Hematopoietic multipotent progenitor cell treated with erythropoietin and hydrocortisone succinate and interleukin-3 and kit ligand, for 6 days (in vitro differentiated cells): ENCODE measurements around the gene RCOR1.
A peak's percentile ranks its signal among the peaks of the same experiment; 100 is the strongest.
"Not testable (repeated sequence)": the region's sequence is repeated elsewhere in the genome, so short reads cannot be mapped to it uniquely, and the experiment has no call there.

Experiments used
- DNase-seq: peaks from one replicate; pipeline ENCODE4 v3.0.0-alpha.2; 2015

The RCOR1 gene

DNA sequence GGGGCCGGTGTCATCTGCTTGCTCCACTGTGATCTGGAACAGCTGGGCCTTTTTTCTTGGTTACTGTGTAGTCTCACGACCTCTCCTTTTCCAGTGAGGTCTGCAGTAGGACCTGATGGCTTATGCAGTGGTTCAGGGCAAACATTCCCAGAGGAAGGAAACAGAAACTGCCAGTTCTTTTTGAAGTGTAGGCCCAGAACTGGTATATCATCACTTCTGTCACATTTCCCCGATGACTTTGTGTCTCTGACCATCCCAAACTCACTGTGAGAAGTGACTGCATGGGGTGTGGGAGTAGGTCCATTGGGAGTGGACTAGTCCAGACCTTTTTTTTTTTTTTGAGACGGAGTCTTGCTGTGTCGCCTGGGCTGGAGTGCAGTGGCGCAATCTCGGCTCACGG, 38.4 kb downstream of the RCOR1 start:
- no peak for DNase-seq

GRCh38 chr14:102633906-102634595, 41.6 kb downstream of the RCOR1 start:
- DNase-seq = no peak

- not testable (repeated sequence) for DNase-seq
These were observed 47.2 kb downstream of the RCOR1 start for GRCh38 chr14:102639611-102640010.

DNA sequence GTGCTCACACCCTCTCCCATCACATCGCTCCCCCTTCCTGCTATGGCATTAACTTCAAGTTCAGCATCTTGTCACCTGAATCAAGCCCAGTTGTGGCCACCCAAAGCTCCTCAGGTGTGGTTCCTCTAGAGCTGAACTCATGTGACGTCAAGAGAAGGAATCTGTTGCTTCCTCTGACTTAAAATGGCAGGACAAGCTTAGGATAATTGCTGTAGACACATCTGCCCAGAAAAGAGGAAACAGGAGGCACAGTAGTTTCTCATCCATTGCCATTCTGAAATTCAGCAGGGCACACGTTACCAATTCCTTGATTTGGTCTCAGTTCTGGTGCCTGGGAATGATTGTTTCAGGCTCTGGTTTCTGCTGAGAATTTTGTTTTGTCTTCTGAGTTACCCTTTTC, 52.1 kb downstream of the RCOR1 start:
- DNase-seq = peak; percentile 29

DNA sequence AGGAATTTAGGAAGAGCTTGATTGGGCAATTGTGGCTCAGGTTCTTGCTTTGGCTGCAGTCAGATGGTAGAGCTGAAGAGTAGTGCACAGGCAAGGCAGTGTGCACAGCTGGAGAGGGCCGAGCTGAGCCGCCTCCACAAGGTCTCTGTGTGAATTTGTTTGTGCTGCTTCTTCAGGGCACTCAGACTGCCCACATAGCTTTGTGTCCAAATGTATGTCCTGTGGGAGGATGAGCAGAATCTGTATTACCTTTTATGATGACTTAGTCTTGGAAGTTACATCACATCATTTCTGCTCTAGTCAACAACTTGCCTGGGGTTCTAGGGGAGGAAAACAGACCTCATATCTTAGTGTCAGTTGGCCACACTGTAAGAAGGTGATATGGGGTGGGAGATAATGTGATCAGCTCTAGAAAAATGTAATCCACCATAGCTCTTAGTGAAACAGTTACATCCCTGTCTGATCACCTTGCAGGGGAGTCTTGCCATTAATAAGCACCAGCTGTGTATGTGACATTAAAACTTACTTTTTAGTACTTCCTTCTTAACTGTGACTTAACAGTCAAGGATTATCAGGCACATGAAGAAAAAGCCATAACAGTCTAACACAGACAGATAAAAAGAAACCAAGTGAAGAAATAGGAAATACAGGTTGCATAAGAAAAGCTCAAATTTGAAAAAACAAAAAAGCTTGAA, 53.4 kb downstream of the RCOR1 start:
- DNase-seq = peak; percentile 87

GRCh38 chr14:102646615-102647014, 54.2 kb downstream of the RCOR1 start:
- DNase-seq = peak; percentile 42

DNA sequence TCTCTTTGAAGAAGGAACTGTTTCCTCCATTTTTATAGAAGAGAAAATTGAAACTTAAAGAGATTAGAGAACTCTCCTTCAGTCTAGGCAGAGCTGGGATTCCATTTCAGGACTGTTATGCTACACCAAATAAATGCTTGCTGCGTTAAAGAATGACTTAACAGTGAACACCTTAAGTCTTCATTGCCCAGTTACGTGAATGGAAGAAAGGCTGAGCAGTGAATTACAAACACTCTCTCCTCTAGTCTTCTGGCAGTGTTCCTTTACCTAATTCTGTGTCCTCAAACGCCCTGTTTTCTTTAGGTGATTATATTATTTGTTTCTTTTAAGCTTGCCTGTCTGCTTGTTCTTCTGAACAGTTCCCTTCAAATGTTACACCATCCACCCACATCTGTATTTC, 59.7 kb downstream of the RCOR1 start:
- DNase-seq = no peak

- DNase-seq = no peak
These were observed 61.8 kb downstream of the RCOR1 start for GRCh38 chr14:102654298-102654697.

DNA sequence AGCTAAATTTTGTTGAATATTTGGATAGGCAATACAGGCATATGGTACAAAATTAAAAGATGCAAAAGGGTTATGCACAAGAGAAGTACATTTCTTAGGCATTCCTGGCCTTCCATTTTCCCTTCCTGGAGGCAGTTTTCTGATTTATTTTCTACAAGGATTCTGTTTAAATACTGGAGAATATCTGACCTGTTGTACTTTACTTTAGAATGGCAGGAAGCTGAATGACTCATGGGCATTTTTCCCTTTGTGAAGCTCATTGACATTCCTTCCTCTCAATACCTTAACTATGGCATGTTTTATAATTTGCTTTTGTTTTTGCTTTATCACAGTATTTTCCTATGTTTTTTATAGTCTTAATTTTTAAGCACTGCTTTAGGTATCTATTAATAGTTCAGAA, 62.7 kb downstream of the RCOR1 start:
- no peak for DNase-seq

DNA sequence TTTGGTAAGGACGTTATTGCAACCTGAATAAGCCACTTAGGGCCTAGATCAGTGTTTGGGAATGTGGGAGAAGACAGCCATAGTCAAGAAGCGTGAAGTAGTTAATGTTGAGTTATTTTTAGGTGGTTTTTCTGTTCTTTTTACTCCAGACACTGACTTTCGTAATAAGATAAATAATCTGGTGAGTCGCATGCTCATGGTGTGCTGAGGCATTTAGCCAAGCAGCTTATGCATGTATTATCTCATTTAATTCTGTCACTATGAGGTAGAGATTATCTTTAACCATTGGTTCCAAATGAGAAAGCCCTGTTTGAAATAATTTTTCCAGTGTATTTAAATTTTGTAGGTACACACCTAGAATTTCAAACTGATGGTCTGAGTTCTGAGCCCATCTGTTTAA, 67.3 kb downstream of the RCOR1 start:
- peak; percentile 72 for DNase-seq

- DNase-seq = no peak
These were observed 69.2 kb downstream of the RCOR1 start for GRCh38 chr14:102661614-102662013.

DNA sequence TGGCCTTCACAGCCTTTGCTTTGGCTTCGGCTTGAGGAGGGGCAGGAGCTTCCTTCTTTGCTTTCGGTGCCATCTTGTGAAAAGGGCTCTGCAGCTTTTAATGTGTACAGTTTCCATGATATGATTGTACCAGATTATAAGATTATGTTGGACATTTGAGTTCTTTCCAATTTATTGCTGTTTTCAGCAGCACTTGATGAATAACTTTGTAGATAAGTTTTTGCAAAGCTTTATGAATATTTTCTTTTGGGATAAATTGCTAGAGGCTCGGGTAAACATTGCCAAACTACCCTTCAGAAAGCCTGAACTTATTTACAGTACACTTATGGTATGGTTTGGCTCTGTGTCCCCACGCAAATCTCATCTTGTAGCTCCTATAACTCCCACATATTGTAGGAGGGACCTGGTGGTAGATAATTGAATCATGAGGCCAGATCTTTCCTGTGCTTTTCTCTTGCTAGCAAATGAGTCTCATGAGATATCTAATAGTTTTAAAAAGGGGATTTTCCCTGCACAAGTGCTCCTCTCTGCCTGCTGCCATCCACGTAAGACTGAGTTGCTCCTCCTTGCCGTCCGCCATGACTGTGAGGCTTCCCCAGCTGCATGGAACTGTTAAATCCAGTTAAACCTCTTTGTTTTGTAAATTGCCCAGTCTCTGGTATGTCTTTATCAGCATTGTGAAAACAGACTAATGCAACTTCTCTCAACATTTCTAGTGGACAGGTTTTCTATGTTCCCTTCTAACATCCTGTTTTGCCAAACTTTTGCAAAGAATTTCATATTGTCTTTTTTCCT, 70.4 kb downstream of the RCOR1 start:
- DNase-seq = peak; percentile 27

GRCh38 chr14:102663440-102663839, 71.0 kb downstream of the RCOR1 start:
- DNase-seq = peak; percentile 54

DNA sequence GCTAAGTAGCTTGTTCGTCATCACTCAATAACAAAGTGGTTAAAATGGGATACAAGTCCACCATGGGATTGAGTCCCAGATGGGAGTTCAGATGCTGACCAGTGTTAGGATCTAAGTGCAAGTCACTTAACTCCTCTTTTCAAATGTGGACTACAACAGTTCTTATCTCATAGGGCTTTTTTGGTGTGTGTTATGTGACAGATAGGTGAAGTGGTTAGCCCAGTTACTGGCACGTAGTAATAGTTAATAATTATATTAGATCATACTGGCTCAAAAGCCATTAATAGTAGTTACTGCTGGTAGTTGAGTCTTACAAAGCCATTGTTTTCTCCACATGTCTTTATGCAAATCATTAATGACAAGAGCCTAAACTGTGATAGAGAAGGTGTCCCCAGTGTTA, 73.2 kb downstream of the RCOR1 start:
- DNase-seq = peak; percentile 63

- DNase-seq = no peak
These were observed 74.2 kb downstream of the RCOR1 start for GRCh38 chr14:102666635-102667034.

DNA sequence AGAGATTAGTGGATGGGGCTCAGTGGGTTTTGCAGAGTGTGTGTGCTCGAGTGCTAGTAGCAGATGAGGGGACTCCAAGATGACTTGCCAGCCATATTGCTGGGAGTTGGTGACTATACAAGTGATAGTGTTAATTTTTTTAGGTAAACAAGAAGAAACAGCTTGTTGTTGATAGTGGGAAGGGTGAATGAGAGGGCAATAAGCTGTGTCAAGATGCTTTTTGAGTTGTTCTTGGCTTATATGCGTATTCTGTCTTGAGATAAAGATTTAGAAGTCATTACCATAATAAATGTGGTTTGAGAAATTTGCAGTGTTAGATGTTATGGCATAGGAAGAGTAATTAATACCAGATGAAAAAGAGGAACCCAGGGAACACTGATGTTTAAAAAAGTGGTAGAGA, 75.3 kb downstream of the RCOR1 start:
- no peak for DNase-seq

DNA sequence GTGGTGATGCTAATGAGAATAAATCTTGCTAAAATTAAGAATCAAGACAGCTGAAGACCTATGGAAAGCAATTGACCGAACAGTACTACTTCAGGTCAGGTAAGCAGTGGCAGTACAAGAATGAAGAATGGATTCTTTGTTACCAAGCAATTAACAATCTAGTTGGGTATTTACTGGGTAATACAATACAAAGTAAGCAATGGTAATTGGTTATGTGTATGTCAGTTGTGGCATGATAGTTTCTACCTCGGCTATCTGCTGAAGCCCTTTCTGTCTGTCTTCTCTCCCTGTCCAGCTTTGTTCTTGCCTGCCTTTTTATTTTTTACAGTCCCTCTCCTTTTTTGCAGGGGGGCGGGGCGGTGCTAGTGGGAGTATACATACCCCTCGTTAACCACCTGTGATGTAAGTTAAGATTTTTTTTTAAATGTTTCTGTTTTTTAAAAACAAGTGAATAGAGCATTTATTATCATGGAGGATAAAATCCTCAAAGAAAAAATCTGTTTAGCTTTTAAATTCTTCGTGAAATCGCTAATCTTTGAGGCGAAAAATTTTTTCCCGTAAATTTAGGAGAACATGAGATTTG, 75.9 kb downstream of the RCOR1 start:
- no peak for DNase-seq

DNA sequence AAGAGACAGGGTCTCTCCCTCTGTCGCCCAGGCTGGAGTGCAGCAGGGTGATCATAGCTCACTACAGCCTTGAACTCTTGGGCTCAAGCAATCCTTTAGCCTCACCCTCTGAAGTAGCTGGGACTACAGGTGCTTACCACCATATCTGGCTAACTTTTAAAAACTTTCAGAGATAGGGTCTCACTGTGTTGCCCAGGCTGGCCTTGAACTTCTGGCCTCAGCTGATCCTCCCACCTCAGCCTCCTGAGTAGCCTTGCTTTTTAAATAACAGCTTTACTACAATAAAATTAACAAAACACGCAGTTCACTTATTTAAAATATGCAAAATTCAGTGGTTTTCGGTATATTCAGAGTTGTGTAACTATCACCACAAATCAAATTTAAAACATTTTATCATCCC, 79.0 kb downstream of the RCOR1 start:
- no peak for DNase-seq

- DNase-seq = no peak
These were observed 80.0 kb downstream of the RCOR1 start for GRCh38 chr14:102672410-102672960.

GRCh38 chr14:102675396-102675795, 82.9 kb downstream of the RCOR1 start:
- DNase-seq = no peak

- DNase-seq = no peak
These were observed 85.9 kb downstream of the RCOR1 start for GRCh38 chr14:102678394-102678793.

DNA sequence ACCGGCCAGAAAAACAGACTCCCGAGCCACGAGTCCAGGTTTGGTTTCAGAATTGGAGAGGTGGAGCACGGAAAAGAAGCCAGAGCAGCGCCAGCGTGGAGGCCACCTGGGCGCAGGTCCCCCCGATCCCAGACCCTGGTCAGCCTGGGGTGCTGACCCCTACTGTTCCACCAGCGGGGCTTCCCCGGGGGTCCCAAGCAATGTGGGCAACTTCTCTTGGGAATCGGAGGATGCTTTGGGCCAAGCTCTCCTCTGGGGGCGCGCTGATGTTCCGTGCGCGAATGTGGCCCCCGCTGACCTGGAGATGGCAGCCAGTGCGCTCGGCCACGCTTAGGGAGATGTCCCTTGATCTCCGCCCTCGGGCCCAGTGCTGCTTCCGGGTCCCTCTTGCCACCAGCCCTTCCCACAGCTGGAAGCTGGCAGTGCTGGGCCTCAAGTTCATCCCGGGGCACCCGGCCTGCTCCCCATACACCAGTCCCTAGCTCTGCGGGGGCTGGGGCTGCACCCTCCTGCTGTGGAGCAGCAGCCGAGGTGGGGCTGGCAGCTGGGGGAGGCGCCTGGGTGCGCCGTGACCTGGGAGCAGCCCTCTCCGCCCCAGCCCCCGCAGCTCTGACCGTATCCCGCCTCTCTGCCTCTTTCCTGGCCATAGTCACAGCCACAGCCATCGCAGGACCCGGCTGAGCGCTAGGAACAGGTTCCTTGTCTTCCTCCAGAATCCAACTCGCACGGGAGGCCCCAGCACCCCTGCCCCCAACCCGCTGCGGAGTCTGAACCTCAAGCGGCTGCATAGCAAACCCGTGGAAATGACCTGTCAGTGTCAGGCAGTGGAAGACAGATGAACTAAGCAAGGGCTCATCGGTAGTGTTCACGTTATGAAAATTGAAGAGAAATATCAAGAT, 91.2 kb downstream of the RCOR1 start:
- no peak for DNase-seq
